Osteocyte (in vitro differentiated cells): ENCODE results near the gene PTPRD. TPM values are rescaled to one million over a fixed set of nuclear protein-coding genes. Genes with fewer than 3 reads are reported as not detected.

Experiments
- DNase-seq: peaks from one replicate; pipeline ENCODE4 v3.0.0; 2021; ENCODE audit warnings: mixed read lengths; ENCODE audit not compliant: unreplicated experiment; ENCODE audit errors: extremely low spot score
- H3K27ac Mint-ChIP-seq: one replicate; pipeline ENCODE4 v1.8.0; 2021; ENCODE audit warnings: mild to moderate bottlenecking, mixed read lengths; ENCODE audit not compliant: unreplicated experiment
- H3K27me3 Mint-ChIP-seq: one replicate; pipeline ENCODE4 v1.8.0; 2021; ENCODE audit warnings: mixed read lengths; ENCODE audit not compliant: unreplicated experiment
- H3K36me3 Mint-ChIP-seq: one replicate; pipeline ENCODE4 v1.8.0; 2021; ENCODE audit warnings: mixed read lengths; ENCODE audit not compliant: unreplicated experiment
- H3K4me1 Mint-ChIP-seq: one replicate; pipeline ENCODE4 v1.8.0; 2021; ENCODE audit warnings: mixed read lengths; ENCODE audit not compliant: unreplicated experiment
- H3K4me3 Mint-ChIP-seq: one replicate; pipeline ENCODE4 v1.8.0; 2021; ENCODE audit warnings: mild to moderate bottlenecking, moderate library complexity, mixed read lengths; ENCODE audit not compliant: unreplicated experiment
- H3K9me3 Mint-ChIP-seq: one replicate; pipeline ENCODE4 v1.8.0; 2021; ENCODE audit warnings: mixed read lengths; ENCODE audit not compliant: unreplicated experiment
- CTCF ChIP-seq: fragments of 200-600 bp; sonication (generic); IDR thresholded peaks from 2 replicates; pipeline ENCODE4 v1.5.0; 2021; ENCODE audit warnings: antibody characterized with exemption, mild to moderate bottlenecking, moderate library complexity
- total RNA-seq: library from RNA; stranded (reverse); gene quantifications from 2 replicates; pipeline ENCODE4 v1.2.1, GENCODE V29; 2021

Gene PTPRD
- total RNA-seq, 1 donor from 2014 or later = 5.4 TPM

GRCh38 chr9:9921805-9922204, 691.0 kb downstream of the PTPRD start:
- no peak for TF ChIP-seq CTCF
- Mint-ChIP-seq H3K27me3 (peaks cover 37% of the 10 kb centered on the region), H3K4me3 (no peak overlapping the region), H3K27ac (no peak overlapping the region), H3K9me3 (no peaks in the 10 kb centered on the region), H3K4me1 (no peaks in the 10 kb centered on the region), H3K36me3 (no peaks in the 10 kb centered on the region)
- no peak for DNase-seq

DNA sequence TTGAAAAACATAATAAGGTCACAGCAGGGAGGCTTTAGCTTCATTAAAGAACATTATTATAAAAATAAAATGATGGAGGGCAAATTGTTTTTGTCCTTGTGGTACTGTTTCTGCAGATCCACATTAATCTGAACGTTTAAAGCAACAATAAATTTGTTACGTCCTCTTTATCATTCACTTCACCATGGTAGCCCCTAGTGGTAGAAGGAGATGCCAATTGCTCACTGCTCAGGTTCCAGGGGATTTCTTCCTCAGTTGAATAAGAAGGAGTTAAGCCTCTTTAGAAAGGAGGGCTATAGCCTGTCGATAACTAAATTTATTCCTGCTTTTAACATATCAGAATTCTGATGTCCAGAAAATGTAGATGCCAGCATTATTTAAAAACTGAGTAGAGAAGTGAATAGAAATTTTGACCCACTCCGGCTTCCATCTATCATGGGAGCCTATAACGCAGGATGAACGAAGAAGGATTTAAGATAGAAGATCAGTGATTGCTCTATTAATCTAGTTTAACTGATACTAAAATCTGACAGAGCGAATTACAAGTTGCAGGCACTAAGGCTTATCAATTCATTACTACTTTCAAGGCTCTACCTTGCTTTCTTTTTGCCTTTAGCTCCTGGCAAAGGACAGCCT, 692.3 kb downstream of the PTPRD start:
- H3K4me3 Mint-ChIP-seq = no peak overlapping the region
- peaks cover 33% of the 10 kb centered on the region for H3K27me3 Mint-ChIP-seq
- H3K9me3 Mint-ChIP-seq = no peaks in the 10 kb centered on the region
- no peak for DNase-seq
- H3K36me3 Mint-ChIP-seq = no peaks in the 10 kb centered on the region
- TF ChIP-seq CTCF = peak; percentile 14
- H3K4me1 Mint-ChIP-seq = no peaks in the 10 kb centered on the region
- no peak overlapping the region for H3K27ac Mint-ChIP-seq

DNA sequence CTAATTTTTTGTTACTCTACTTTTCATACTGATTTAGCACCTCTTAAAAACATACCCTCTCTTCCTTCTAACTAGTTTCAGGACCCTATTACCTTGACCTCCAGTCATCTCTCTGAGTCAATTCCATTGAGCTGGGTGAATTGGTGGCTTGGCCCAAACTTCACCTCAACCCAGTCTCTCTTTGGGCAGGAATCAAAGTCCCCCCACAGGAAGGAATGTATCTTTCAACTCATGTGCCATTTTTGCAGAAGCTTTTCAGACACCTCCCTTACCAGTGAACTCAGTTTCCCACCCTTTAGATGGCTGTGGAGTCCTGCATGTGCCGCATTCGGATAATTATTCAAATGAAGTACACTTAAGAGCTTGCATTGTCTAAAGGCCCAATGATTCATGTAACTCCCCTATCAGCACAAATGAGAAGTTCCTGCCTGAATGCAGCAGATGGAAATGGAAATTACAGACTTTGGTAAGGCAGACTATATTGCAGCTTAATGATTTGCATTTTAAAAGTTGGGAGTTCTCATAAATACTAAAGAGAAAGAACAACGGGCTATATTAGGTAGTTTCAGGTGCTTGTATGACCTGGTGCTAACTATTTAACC, 693.5 kb downstream of the PTPRD start:
- no peak for TF ChIP-seq CTCF

DNA sequence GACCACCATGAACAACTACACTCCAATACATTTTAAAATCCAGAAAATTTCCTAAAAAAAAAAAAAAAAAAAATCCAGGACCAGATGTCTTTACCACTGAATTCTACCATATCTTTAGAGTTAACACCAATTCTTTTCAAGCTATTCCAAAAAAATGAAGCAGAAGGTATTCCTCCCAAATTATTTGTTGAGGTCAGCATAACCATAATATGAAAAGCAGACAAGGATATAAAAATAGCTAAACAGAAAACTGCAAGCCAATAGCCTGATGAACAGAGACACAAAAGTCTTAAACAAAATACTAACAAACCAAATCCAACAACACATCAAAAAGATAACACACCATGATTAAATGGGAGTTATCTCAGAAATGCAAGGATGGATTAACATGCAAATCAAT, 695.4 kb downstream of the PTPRD start:
- no peaks in the 10 kb centered on the region for H3K36me3 Mint-ChIP-seq
- H3K9me3 Mint-ChIP-seq = no peaks in the 10 kb centered on the region
- TF ChIP-seq CTCF = no peak
- H3K4me1 Mint-ChIP-seq = no peaks in the 10 kb centered on the region
- DNase-seq = no peak
- peaks cover 17% of the 10 kb centered on the region for H3K27me3 Mint-ChIP-seq
- H3K27ac Mint-ChIP-seq = no peak overlapping the region
- no peak overlapping the region for H3K4me3 Mint-ChIP-seq

More for the DNA sequence above, 693.5 kb downstream of the PTPRD start:
- DNase-seq = no peak
- Mint-ChIP-seq H3K9me3 (no peaks in the 10 kb centered on the region), H3K36me3 (no peaks in the 10 kb centered on the region), H3K27me3 (peaks cover 29% of the 10 kb centered on the region), H3K4me3 (no peak overlapping the region), H3K4me1 (no peaks in the 10 kb centered on the region), H3K27ac (no peak overlapping the region)

GRCh38 chr9:9914174-9914573, 698.6 kb downstream of the PTPRD start:
- H3K27me3 Mint-ChIP-seq = peaks cover 8% of the 10 kb centered on the region
- no peaks in the 10 kb centered on the region for H3K36me3 Mint-ChIP-seq
- TF ChIP-seq CTCF = no peak
- DNase-seq = no peak
- no peaks in the 10 kb centered on the region for H3K4me1 Mint-ChIP-seq
- H3K27ac Mint-ChIP-seq = no peak overlapping the region
- no peaks in the 10 kb centered on the region for H3K9me3 Mint-ChIP-seq
- no peak overlapping the region for H3K4me3 Mint-ChIP-seq
